Loucy (cell line): ENCODE measurements around the gene MYL6.

ENCODE experiments used
- EZH2phosphoT487 ChIP-seq: fragments of 200-600 bp; IDR thresholded peaks from 2 replicates; pipeline ENCODE4 v1.6.1; 2018; ENCODE audit warnings: antibody characterized with exemption, mild to moderate bottlenecking, moderate library complexity, borderline replicate concordance
- TF ChIP-seq, protein P1 (sequence below): fragments of 200-600 bp; sonication (generic); conservative IDR thresholded peaks from 2 replicates; pipeline ENCODE4 v1.5.1; 2014; ENCODE audit warnings: mild to moderate bottlenecking, antibody characterized with exemption, low read length

DNA sequence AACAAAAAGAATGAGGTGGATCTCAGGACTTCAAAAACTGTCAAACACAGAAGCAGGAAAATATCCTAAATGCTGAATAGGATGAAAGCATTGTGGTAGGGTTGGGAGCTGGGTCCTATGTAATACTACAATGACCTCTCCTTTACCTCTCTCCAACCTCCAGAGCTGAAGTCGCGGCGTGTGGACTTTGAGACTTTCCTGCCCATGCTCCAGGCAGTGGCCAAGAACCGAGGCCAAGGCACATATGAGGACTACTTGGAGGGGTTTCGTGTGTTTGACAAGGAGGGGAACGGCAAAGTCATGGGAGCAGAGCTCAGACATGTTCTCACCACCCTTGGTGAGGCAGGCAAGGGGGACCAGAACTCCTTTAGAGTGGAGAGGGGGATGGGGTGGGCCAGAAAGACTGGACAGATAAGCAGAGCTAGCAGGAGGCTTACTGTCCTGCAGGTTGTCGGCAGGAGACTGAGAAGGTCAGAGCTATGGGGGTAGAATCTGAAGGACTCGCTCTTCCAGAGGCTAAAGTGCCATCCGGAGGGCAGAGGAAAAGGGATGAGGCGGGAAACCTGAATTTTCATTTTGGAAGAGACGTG is 2.8 kb upstream of the MYL6 start:
- TF ChIP-seq, protein P1, sequence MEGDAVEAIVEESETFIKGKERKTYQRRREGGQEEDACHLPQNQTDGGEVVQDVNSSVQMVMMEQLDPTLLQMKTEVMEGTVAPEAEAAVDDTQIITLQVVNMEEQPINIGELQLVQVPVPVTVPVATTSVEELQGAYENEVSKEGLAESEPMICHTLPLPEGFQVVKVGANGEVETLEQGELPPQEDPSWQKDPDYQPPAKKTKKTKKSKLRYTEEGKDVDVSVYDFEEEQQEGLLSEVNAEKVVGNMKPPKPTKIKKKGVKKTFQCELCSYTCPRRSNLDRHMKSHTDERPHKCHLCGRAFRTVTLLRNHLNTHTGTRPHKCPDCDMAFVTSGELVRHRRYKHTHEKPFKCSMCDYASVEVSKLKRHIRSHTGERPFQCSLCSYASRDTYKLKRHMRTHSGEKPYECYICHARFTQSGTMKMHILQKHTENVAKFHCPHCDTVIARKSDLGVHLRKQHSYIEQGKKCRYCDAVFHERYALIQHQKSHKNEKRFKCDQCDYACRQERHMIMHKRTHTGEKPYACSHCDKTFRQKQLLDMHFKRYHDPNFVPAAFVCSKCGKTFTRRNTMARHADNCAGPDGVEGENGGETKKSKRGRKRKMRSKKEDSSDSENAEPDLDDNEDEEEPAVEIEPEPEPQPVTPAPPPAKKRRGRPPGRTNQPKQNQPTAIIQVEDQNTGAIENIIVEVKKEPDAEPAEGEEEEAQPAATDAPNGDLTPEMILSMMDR = no peak
- TF ChIP-seq EZH2phosphoT487 = no peak
